KMS-11 (cell line): ENCODE data around the gene PRMT3.
A peak's percentile ranks its signal among the peaks of the same experiment; 100 is the strongest.

ENCODE experiments used
- H2AFZ ChIP-seq: fragments of 200-600 bp; sonication (generic); 2 replicates; pipeline ENCODE4 v1.6.1; 2016; ENCODE audit warnings: antibody characterized with exemption, mixed run types, low read depth
- H3K27ac ChIP-seq: fragments of 200-600 bp; sonication (generic); 2 replicates; pipeline ENCODE4 v1.6.1; 2016; ENCODE audit warnings: mild to moderate bottlenecking, mixed run types
- H3K27me3 ChIP-seq: fragments of 200-600 bp; sonication (generic); 2 replicates; pipeline ENCODE4 v1.6.1; 2017; ENCODE audit warnings: mild to moderate bottlenecking, low read depth, mixed run types, moderate library complexity; ENCODE audit not compliant: insufficient read depth
- H3K36me3 ChIP-seq: fragments of 200-600 bp; sonication (generic); 2 replicates; pipeline ENCODE4 v1.6.1; 2017; ENCODE audit warnings: mild to moderate bottlenecking, mixed run types; ENCODE audit not compliant: insufficient read depth
- H3K4me1 ChIP-seq: fragments of 200-600 bp; sonication (generic); 2 replicates; pipeline ENCODE4 v1.6.1; 2016; ENCODE audit warnings: mild to moderate bottlenecking, low read depth, mixed run types; ENCODE audit not compliant: poor library complexity, severe bottlenecking
- H3K4me2 ChIP-seq: fragments of 200-600 bp; sonication (generic); 2 replicates; pipeline ENCODE4 v1.7.0; 2016; ENCODE audit warnings: mild to moderate bottlenecking, mixed run types
- H3K4me3 ChIP-seq: fragments of 200-600 bp; sonication (generic); IDR thresholded peaks from 2 replicates; pipeline ENCODE4 v1.6.1; 2017; ENCODE audit warnings: low read depth, low read length, mixed read lengths; ENCODE audit not compliant: insufficient read depth
- H3K79me2 ChIP-seq: fragments of 200-600 bp; sonication (generic); 2 replicates; pipeline ENCODE4 v1.6.1; 2016; ENCODE audit warnings: low read depth, mixed run types; ENCODE audit not compliant: insufficient read depth
- H3K9ac ChIP-seq: fragments of 200-600 bp; sonication (generic); 2 replicates; pipeline ENCODE4 v1.6.1; 2016; ENCODE audit warnings: mild to moderate bottlenecking, mixed run types
- H4K20me1 ChIP-seq: fragments of 200-600 bp; sonication (generic); 2 replicates; pipeline ENCODE4 v1.6.1; 2016; ENCODE audit warnings: mild to moderate bottlenecking, mixed run types; ENCODE audit not compliant: insufficient read depth
- TF ChIP-seq, protein P1 (sequence below): fragments of 200-600 bp; sonication (generic); conservative IDR thresholded peaks from 2 replicates; pipeline ENCODE4 v1.6.1; 2017; ENCODE audit warnings: low read depth, mild to moderate bottlenecking, antibody characterized with exemption, low read length, moderate library complexity, mixed read lengths

The PRMT3 gene

GRCh38 chr11:20421946-20422345, 34.4 kb downstream of the PRMT3 start:
- no peaks in the 10 kb centered on the region for H4K20me1 ChIP-seq
- H3K79me2 ChIP-seq = no peaks in the 10 kb centered on the region; the same call in 1 of the 2 replicates
- no peak overlapping the region for H3K27ac ChIP-seq
- H3K36me3 ChIP-seq = peaks cover 11% of the 10 kb centered on the region; the same call in 1 of the 2 replicates
- TF ChIP-seq, protein P1, sequence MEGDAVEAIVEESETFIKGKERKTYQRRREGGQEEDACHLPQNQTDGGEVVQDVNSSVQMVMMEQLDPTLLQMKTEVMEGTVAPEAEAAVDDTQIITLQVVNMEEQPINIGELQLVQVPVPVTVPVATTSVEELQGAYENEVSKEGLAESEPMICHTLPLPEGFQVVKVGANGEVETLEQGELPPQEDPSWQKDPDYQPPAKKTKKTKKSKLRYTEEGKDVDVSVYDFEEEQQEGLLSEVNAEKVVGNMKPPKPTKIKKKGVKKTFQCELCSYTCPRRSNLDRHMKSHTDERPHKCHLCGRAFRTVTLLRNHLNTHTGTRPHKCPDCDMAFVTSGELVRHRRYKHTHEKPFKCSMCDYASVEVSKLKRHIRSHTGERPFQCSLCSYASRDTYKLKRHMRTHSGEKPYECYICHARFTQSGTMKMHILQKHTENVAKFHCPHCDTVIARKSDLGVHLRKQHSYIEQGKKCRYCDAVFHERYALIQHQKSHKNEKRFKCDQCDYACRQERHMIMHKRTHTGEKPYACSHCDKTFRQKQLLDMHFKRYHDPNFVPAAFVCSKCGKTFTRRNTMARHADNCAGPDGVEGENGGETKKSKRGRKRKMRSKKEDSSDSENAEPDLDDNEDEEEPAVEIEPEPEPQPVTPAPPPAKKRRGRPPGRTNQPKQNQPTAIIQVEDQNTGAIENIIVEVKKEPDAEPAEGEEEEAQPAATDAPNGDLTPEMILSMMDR = no peak
- no peak overlapping the region for H3K9ac ChIP-seq
- H3K4me3 ChIP-seq = no peak overlapping the region
- H2AFZ ChIP-seq = no peak overlapping the region
- H3K4me2 ChIP-seq = no peak overlapping the region
- no peaks in the 10 kb centered on the region for H3K27me3 ChIP-seq
- H3K4me1 ChIP-seq = no peaks in the 10 kb centered on the region

DNA sequence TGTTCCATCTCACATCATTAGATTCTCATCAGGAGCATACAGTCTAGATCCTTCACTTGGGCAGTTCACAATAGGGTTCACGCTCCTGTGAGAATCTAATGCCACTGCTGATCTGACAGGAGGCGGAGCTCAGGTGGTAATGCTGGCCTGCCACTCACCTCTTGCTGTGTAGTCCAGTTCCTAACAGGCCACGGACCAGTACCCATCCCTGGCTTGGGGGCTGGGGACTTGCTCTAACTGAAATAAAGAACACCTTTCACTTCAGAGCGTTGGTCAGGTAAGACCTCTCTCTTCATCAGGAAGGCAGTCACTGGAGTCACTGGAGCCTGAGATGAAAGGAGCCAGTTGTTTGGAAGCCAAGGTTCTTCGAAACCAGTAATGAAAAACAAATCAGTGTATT, 41.7 kb downstream of the PRMT3 start:
- no peak overlapping the region for H2AFZ ChIP-seq
- no peaks in the 10 kb centered on the region; the same call in 1 of the 2 replicates for H3K36me3 ChIP-seq
- H3K79me2 ChIP-seq = no peaks in the 10 kb centered on the region
- H3K4me1 ChIP-seq = no peaks in the 10 kb centered on the region
- H3K4me2 ChIP-seq = no peak overlapping the region
- H3K4me3 ChIP-seq = no peak overlapping the region
- no peaks in the 10 kb centered on the region for H4K20me1 ChIP-seq
- TF ChIP-seq, protein P1 = no peak
- no peak overlapping the region for H3K27ac ChIP-seq
- no peak overlapping the region for H3K9ac ChIP-seq
- H3K27me3 ChIP-seq = no peaks in the 10 kb centered on the region

- Histone ChIP-seq H3K27me3 (no peaks in the 10 kb centered on the region), H3K4me1 (no peaks in the 10 kb centered on the region), H3K79me2 (no peaks in the 10 kb centered on the region), H3K27ac (no peak overlapping the region), H4K20me1 (no peaks in the 10 kb centered on the region), H3K36me3 (no peaks in the 10 kb centered on the region), H3K4me2 (no peak overlapping the region), H2AFZ (no peak overlapping the region), H3K9ac (no peak overlapping the region), H3K4me3 (no peak overlapping the region)
- TF ChIP-seq, protein P1 = no peak
Measured at GRCh38 chr11:20438637-20439036, 51.1 kb downstream of the PRMT3 start.

DNA sequence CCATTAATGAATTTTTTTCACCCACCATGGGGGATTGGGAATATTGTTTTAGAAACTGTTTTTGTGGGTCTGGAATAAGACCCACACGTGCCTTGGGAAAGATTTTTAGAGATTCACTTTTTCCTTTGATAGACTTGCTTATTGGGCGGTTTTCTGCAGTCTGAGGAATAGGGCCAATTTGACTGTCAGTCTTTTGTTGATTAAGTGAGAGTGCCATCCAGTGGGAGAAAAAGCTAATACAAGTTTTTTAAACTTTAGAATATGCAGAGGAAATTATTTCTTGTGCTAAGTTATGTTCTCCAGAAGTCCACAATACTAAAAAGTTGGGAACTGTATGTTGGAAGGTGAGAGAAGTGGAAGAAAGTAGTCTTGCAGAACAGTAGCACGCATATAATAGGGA, 56.1 kb downstream of the PRMT3 start:
- no peaks in the 10 kb centered on the region for H3K27me3 ChIP-seq
- H3K36me3 ChIP-seq = no peaks in the 10 kb centered on the region
- no peak overlapping the region for H3K27ac ChIP-seq
- no peak overlapping the region for H2AFZ ChIP-seq
- H4K20me1 ChIP-seq = no peaks in the 10 kb centered on the region
- H3K4me3 ChIP-seq = no peak overlapping the region
- TF ChIP-seq, protein P1 = 0 out of 2 replicates have a peak, but pooled peaks have one; percentile 37
- H3K9ac ChIP-seq = no peak overlapping the region
- no peak overlapping the region for H3K4me2 ChIP-seq
- H3K4me1 ChIP-seq = no peaks in the 10 kb centered on the region
- no peaks in the 10 kb centered on the region for H3K79me2 ChIP-seq

GRCh38 chr11:20444535-20444934, 57.0 kb downstream of the PRMT3 start:
- Histone ChIP-seq H2AFZ (no peak overlapping the region), H3K4me2 (no peak overlapping the region), H3K9ac (no peak overlapping the region), H3K36me3 (no peaks in the 10 kb centered on the region), H4K20me1 (no peaks in the 10 kb centered on the region), H3K4me3 (no peak overlapping the region), H3K27me3 (no peaks in the 10 kb centered on the region), H3K4me1 (no peaks in the 10 kb centered on the region), H3K79me2 (no peaks in the 10 kb centered on the region), H3K27ac (no peak overlapping the region)
- TF ChIP-seq, protein P1 = no peak
